ENCODE measurements around the gene HDAC7.

- TF ChIP-seq, protein P1, sequence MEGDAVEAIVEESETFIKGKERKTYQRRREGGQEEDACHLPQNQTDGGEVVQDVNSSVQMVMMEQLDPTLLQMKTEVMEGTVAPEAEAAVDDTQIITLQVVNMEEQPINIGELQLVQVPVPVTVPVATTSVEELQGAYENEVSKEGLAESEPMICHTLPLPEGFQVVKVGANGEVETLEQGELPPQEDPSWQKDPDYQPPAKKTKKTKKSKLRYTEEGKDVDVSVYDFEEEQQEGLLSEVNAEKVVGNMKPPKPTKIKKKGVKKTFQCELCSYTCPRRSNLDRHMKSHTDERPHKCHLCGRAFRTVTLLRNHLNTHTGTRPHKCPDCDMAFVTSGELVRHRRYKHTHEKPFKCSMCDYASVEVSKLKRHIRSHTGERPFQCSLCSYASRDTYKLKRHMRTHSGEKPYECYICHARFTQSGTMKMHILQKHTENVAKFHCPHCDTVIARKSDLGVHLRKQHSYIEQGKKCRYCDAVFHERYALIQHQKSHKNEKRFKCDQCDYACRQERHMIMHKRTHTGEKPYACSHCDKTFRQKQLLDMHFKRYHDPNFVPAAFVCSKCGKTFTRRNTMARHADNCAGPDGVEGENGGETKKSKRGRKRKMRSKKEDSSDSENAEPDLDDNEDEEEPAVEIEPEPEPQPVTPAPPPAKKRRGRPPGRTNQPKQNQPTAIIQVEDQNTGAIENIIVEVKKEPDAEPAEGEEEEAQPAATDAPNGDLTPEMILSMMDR (conservative IDR thresholded peaks at IDR 0.05 in 1 of 2, IDR thresholded peaks at IDR 0.05 in 1 of 2; ENCODE audit: extremely low read depth in 1 of 2, insufficient read depth in 1 of 2, low read depth in 1 of 2, low read length in 2 of 2), result no peak
- no peak for TF ChIP-seq EZH2 (IDR thresholded peaks at IDR 0.05; ENCODE audit: borderline replicate concordance, low read length)
These were observed 14.3 kb downstream of the HDAC7 start for GRCh38 chr12:47805417-47805816.

Data from mammary epithelial cell (primary cell).